Suprapubic skin (tissue), 4 donors: ENCODE results near the gene RAB40C.

Experiments used
- CTCF ChIP-seq, 2 donors: fragments of 200-600 bp in 1 of 2; fragments of 450-650 bp in 1 of 2; sonication (generic) in 1 of 2; IDR thresholded peaks; one replicate each; pipeline ENCODE4 v1.5.1; 2016 to 2019; ENCODE audit warnings: antibody characterized with exemption in 2 of 2, mild to moderate bottlenecking in 1 of 2, moderate library complexity in 1 of 2
- EP300 ChIP-seq: sonication (generic); formaldehyde crosslinking; IDR thresholded peaks from one replicate; pipeline ENCODE4 v1.6.1; 2017; ENCODE audit warnings: antibody characterized with exemption
- POLR2A ChIP-seq, 2 donors: fragments of 450-650 bp; IDR thresholded peaks; one replicate each; pipeline ENCODE4 v1.6.1; 2017; ENCODE audit warnings: antibody characterized with exemption in 2 of 2, mild to moderate bottlenecking in 2 of 2, moderate library complexity in 2 of 2
- POLR2AphosphoS5 ChIP-seq, 3 donors: sonication (generic); formaldehyde crosslinking; IDR thresholded peaks; one replicate each; pipeline ENCODE4 v1.6.1; 2017; ENCODE audit warnings: antibody characterized with exemption in 3 of 3

- TF ChIP-seq CTCF (IDR thresholded peaks at IDR 0.05) = no peak
- TF ChIP-seq EP300 = no peak
- no peak for TF ChIP-seq POLR2A (IDR thresholded peaks at IDR 0.05)
- TF ChIP-seq POLR2AphosphoS5 (IDR thresholded peaks at IDR 0.05) = no peak
Observed at GRCh38 chr16:577796-578195, 12.1 kb upstream of the RAB40C start.
